HG03060 (cell line): Measurements from ENCODE around the gene ANO1.
"Not testable (repeated sequence)": the region's sequence is repeated elsewhere in the genome, so short reads cannot be mapped to it uniquely, and the experiment has no call there.

Source experiments
- ATAC-seq: cut with Tn5 transposase; IDR thresholded peaks from one replicate; pipeline ENCODE4 v1.9.1; 2021; ENCODE audit warnings: low read depth, moderate number of reproducible peaks; ENCODE audit not compliant: unreplicated experiment

The ANO1 gene

DNA sequence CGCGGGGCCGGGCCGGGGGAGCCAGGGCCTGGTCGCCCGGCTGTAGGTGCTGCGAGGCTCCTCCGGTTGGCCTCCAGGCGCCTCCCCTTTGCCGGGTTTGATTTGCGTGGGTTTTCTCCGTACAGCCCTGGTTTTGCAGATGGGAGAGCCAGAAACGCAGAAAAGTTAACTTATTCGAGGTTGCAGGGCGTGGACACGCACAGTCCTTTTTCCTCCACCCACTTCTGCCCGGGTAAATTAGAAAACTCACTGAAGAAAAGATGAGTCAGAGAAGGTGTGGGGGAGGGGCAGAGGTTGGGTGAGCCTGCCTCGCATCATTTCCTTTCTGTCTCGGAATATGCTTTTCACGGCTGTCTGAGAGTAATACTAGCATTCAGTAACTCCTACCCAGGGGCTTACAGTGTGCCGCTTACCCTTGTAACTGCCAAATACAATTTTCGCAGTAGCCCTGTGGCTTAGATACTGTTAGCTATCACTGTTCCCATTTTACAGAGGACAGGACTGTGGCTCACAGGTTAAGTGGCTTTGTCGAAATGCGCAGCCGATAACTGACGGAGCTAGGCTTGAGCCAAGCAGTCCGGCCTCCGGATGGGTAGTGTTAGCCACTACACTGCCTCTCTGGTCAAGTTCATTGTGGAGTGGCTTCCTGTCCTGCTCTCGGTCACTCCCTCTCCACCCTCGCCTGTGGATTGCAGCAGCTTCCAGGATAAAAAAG is 125.8 kb downstream of the ANO1 start:
- no peak for ATAC-seq

DNA sequence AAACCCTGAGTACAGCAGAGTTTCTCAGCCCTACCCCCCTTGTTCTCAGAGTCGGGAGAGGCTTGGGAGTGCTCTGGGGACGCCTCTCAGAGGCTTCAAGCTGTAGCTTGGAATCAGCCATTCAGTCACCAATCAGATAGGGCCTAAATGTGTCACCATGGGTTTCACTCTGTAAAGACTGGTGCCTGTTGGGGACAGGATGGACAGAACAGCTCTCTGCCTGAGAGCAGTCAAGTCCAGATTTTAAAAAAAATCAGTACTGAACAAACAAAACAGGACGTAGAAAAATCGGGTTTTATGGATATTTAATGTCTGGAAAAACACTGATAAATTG is 126.3 kb downstream of the ANO1 start:
- ATAC-seq, result no peak

DNA sequence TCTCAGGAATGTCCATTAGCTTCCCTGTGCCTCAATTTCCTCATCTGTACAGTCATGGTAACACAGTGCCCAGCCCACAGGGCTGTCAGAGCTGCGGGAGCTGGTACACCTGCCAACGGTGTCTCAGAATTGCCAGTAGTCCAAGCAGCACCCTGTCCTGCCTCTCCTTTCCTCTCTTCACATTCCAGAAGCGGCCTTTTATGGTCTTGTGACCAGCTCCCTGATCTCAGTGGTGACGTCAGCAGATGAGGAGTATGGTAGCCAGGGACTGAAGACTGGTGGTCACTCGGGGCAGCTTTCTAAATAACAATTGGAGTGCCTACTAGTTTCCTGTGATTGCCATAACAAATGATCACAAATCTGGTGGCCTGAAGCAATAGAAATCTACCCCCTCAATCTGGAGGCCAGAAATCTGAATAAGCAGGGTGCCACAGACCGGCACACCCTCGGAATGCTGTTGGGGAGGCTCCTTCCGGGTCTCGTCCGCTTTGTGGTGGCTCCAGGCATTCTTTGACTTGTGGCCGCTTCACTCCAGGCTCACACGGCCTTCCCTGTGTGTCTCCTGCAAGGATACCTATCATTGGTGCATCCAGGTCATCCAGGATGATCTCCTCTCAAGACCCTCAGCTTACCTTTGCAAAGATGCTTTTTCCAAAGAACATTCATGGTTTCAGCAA is 127.1 kb downstream of the ANO1 start:
- ATAC-seq, result no peak

DNA sequence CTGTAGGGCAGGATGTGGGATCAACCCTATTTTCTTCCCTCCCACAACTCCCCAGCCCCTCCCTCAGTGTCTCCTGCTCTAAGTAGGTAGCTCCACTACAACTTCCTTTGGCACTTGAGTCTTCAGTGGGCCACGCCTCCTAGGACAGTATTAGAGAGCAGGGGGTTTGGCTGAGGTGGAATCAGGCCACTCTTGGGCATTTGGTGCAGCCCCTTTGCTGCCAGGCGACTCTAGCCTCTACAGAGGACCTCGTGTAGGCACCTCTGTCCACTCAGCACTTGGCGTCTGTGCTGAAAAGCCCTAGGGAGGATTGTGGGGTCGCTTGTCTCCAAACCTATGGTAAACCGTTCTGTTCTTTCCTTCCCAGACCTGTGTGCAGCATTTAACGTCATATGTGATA is 127.6 kb downstream of the ANO1 start:
- ATAC-seq, result no peak

DNA sequence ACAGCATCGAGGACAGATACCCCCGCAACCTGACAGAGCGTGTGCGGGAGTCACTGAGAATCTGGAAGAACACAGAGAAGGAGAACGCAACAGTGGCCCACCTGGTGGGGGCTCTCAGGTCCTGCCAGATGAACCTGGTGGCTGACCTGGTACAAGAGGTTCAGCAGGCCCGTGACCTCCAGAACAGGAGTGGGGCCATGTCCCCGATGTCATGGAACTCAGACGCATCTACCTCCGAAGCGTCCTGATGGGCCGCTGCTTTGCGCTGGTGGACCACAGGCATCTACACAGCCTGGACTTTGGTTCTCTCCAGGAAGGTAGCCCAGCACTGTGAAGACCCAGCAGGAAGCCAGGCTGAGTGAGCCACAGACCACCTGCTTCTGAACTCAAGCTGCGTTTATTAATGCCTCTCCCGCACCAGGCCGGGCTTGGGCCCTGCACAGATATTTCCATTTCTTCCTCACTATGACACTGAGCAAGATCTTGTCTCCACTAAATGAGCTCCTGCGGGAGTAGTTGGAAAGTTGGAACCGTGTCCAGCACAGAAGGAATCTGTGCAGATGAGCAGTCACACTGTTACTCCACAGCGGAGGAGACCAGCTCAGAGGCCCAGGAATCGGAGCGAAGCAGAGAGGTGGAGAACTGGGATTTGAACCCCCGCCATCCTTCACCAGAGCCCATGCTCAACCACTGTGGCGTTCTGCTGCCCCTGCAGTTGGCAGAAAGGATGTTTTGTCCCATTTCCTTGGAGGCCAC is 128.3 kb downstream of the ANO1 start:
- no peak for ATAC-seq

DNA sequence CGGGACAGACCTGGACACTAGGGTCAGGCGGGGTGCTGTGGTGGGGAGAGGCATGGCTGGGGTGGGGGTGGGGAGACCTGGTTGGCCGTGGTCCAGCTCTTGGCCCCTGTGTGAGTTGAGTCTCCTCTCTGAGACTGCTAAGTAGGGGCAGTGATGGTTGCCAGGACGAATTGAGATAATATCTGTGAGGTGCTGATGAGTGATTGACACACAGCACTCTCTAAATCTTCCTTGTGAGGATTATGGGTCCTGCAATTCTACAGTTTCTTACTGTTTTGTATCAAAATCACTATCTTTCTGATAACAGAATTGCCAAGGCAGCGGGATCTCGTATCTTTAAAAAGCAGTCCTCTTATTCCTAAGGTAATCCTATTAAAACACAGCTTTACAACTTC is 128.9 kb downstream of the ANO1 start:
- no peak for ATAC-seq

DNA sequence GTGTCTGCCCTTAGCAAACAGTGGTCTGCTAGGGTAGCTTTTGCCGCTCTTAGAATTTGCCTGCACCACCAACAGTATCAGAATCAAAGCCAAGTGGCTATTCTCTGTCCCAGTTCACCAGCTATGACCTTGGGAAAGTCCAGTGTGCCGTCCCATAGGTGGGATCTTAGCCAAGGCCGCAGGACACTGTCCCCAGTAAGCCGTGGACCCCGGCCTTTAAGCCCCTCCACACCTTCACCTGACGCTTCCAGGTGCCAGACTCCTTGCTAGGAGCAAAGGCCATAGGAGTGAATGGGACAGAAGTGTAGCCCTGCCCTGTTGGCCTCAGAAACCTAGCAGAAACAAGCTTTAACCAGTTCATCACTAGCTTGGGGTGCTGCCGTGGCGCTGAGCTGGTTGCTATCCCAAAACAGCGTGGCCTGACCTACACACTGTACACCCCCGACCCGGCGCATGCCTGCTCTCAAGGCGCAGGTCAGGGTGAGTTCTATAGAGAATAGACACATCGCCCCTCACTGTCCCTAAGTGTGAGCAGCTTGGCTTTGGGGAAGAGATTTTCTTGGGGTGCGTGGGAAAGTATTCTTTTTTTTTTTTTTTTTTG is 129.5 kb downstream of the ANO1 start:
- no peak for ATAC-seq

DNA sequence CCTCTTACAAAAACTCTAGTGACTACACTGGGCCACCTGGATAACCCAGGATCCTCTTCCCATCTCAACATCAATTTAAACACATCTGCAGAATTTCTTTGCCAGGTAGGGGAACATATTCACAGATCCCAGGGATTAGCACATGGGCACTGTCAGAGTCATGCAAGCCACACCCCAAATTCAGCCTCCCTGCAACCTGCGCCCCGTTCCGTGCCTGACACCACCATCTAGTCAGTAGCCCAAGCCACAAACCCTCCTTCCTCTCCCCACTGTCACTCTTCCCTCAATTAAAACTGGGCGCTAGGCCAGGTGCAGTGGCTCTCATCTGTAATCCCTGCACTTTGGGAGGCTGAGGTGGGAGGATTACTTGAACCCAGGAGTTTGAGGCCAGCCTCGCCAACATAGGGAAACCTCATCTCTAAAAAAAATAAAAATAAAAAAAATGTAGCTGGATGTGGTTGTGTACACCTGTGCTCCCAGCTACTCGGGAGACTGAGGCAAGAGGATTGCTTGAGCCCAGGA is 131.3 kb downstream of the ANO1 start:
- ATAC-seq, result no peak

DNA sequence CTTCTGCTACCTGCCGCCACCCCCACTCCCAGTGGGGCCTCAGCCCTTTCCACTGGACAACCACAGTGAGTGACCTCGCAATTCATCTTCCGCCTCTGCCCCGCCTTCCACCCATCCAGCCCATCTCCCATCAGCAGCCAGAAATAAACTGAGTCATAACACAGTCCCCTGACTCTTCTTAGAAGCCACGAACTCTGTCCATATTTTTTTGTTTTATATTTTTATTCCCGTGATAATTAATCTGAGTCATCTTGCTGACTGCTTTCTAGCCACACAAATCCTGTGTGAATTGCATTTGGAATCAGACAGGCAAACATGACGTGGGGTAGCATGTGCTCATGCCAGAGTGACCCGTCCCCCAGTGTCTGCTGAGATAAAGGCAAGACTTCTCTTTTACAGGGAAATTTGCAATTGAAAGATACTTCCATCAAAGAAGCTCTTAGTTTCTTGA is 132.0 kb downstream of the ANO1 start:
- no peak for ATAC-seq

DNA sequence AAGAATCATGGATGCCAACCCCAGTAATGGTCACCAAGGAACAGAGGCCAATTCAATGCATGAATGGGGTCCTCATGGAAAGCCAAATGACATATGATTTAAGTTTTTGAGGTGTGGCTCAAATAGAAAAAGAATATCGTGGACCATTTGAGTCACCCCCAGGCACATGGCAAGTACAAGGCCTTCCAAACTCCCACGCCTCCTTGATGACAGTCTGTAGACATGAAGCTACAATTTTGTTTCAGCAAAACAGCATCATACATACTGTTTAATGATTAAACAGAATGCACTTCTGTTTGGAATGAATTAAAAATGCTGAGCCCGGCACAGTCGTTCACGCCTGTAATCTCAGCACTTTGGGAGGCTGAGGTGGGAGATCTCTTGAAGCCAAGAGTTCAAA is 132.4 kb downstream of the ANO1 start:
- ATAC-seq, result no peak

DNA sequence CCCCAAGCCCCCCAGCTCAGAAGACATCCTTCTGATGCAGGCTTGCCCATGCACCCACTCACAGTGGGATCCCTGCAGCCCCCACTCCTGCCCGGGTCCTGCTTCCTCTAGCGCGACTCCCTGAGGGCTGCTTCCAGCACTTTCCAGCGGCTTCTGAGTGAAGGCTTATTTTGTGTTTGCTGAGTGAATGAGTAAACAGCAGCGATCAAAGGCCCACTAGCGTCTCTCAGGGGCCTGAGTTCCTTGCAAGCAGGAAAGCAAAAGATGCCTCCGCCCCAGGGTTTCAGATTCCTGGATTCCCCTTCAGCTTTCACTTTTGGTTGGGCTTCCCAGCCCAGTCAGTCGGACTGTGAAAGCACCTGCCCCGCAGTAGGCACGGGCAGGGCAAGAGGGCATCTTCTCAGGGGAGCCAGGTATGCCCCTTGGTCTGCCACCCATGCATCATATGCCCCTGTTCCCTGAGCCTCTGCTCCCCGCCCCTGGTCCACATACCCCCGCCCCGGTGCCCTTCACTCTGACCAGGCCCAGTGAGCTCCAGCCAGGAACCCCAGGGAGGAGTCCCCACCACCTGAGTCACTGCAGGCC is 134.2 kb downstream of the ANO1 start:
- no peak for ATAC-seq

DNA sequence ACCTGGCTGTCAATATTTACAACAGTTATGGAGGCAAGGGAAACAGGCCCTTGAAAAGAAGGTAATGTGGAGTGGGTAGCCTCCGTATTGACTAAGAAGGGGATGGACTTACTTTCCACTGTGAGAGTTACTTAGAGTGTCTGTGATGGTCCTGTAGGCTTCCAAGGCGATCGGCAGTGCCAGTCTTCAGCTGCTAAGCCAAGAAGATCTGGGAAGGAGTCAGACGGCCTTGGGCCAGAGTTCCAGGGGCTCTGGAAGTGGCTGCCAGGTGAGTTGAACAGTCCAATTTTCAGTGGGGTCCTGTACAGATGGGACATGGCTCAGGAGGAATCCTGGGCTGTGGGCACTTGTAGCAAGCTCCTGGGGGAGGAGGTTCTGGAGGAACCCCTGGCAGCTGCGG is 139.3 kb downstream of the ANO1 start:
- not testable (repeated sequence) for ATAC-seq

DNA sequence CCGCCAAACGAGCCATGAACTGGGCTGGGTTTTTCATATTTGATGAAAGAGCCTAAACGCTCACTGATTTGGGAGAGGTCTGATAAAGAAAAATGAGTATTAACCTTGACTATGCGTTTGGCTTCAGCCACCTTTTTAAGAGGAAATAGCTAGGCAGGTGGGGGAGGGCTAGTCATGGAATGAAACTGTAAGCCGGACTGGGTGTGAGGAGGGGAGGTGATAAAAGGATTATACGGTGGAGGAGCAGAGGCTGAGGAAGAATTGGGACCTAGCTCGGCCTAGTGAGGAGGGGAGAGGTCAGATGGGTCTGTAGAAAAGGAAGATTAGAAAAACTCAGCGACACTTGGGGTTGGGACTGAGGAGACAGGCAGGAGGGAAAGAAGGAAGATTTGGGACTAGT is 140.0 kb downstream of the ANO1 start:
- ATAC-seq, result not testable (repeated sequence)

DNA sequence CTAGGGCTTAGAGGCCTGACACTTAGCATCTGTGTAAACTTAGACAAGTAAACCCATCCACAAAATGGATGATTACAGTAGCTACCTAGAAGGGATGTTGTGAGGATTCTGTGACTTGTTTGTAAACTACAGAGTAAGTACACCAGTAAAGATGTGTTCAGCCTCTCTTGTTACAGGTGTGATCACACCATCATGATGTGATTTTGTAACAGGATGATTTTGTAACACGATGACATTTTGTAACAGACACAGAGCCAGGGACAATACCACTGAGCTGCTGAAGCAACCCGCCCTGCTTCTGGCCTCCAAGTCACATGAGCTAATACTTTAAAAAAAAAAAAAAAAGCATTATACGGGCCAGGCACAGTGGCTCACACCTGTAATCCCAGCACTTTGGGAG is 142.0 kb downstream of the ANO1 start:
- no peak for ATAC-seq

DNA sequence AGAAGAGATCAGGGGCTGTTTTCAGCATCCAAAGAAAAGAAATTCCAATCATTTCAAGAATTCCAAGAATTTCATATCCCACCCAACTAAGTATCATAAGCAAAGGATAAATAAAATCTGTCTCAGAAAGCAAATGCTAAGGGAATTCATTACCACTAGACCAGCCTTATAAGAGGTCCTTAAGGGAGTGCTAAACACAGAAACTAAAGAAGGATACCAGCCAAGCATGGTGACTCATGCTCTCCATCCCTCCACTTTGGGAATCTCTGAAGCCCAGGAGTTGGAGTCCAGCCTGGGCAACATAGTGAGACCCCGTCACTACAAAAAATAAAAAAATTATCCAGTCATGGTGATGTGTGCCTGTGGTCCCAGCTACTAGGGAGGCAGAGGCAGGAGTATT is 142.8 kb downstream of the ANO1 start:
- ATAC-seq, result no peak

DNA sequence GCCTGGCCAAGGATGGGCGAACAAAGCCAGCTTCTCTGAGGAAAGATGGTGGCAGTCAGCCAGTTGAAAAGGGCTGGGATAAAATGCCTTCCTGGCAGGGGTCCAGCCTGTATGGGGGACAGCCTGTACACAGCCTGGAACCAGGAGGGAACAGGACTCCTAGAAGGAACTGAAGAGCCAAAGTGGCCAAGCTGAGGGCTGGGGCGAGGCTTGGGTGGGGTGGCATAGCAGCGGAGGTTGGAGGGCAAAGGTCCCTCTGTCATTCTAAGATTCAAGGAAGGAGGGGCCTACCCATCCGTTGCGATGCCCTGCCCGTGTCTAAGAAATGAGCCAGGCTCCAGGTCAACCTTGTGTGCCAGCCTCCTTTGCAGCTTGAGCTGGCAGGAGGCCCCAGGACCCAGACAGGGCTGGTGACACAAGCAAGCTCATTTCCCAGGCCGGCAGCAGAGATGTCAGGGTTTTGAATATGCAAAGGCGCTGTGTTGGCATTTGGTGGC is 147.6 kb downstream of the ANO1 start:
- no peak for ATAC-seq

DNA sequence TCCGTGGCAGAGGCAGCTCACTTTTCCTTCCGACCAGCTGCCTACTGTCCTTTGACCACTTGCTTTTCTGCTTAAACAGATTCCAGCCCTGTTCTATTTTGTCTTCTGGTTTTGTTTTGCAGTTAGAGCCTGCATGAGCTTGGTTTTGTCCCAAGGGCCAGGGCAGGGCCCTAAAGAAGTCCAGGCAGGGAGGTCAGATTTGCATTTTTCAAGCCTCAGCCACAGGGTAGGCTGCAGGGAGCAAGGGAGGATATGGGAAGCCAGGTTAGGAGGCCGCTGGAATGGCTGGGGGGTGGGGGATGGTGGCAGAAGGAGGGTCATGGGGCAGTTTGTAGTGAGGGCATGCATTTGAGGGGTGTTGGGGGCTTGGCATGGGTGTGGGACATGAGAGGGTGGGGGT is 148.1 kb downstream of the ANO1 start:
- no peak for ATAC-seq

DNA sequence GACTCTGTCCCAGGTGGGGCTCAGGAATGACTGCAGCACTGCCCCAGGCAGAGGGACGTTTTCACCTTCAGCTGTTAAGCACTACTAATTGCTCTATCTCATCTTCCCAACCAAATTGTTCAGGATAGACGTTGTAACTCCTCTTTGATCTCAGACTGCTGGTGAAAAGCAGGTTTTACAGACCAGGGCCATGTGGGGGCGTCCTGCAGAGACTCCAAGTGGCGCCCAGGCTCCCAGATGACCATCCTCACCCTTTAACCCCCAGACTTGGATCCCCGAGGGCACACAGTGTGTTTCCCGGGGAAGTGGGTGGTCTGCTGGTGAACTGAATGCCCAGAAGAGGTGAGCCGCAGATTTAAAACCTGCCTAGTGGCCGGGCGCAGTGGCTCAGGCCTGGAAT is 148.8 kb downstream of the ANO1 start:
- no peak for ATAC-seq

DNA sequence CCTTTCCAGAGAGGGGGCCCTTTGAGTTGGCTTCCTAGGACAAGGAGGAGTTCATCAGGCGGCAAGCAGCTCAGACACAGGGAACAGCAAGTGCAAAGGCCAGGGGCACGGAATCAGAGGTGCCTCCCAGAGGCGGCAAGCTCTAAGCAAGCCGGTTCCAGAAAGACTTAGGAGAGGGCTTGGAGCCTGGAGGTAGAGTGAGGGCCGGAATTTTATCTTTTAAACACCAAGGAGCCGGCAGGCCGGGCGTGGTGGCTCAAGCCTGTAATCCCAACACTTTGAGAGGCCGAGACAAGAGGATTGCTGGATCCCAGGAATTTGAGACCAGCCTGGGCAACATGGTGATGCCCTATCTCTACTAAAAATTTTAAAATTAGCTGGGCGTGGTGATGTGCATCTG is 151.6 kb downstream of the ANO1 start:
- ATAC-seq, result no peak

DNA sequence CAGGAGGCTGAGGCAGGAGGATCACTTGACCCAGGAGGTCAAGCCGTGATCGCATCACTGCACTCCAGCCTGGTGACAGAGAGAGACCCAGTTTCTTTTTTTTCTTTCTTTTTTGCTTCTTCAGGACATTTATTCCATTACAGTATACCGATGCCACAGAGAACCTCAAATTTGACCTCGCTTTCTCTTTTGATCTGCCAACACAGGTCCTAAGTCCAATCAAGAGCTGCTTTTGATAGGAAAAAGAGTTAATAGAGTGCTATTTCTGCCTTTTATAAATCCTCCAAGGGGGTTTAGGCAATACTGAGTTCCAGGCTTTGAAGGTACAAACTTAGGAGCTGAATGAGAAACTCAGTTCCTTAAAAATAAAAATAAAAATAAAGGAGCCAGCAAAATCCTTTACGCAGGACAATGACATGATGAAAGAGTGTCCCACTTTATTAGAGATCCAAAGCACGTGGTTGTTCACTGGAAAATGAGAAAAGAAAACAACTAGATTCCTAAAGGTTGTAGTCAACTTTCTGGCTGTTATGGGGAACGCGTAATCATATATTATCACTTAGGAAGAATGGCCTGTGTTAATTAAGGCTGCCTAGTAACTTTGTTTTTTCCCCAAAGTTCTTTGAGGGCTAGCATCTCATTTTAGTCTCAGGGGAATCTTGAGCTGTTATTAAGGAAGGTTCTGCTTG is 152.2 kb downstream of the ANO1 start:
- no peak for ATAC-seq
